ENCODE results near the gene ANXA6. TPM values are rescaled to one million over a fixed set of nuclear protein-coding genes. Genes with fewer than 3 reads are reported as not detected.

Gene ANXA6
- total and polyA plus RNA-seq, 9 of the 15 experiments (the other 6 are each of a cell fraction or from before 2014, with no cell fraction given) = 0.70 to 13.2 (median 8.3) TPM

- TF ChIP-seq ZNF740 (CRISPR knock-in tag; IDR thresholded peaks at IDR 0.05) (no peak), ZNF740 (tag; IDR thresholded peaks at IDR 0.05) (no peak), BRF2 (IDR thresholded peaks at IDR 0.05; ENCODE audit: borderline replicate concordance, insufficient read depth, insufficient read length) (no peak), MYNN (IDR thresholded peaks at IDR 0.05) (no peak), MYNN (CRISPR knock-in tag; IDR thresholded peaks at IDR 0.05) (no peak), ZNF318 (IDR thresholded peaks at IDR 0.05; ENCODE audit: borderline replicate concordance in 1 of 2, low read depth in 1 of 2) (no peak), MBD1 (CRISPR knock-in tag; IDR thresholded peaks at IDR 0.05) (no peak)
Observed at GRCh38 chr5:151167022-151167421, 9.4 kb upstream of the ANXA6 start (continued).
